Frontal cortex (tissue), 4 donors: ENCODE results near the gene ZNF185. TPM values are rescaled to one million over a fixed set of nuclear protein-coding genes. Genes with fewer than 3 reads are reported as not detected.
A peak's percentile ranks its signal among the peaks of the same experiment; 100 is the strongest.

Experiments used
- DNase-seq, 2 donors: peaks; one replicate each; pipeline ENCODE4 v3.0.0; 2012; ENCODE audit warnings: low spot score in 2 of 2
- FAIRE-seq: peaks from 2 replicates; lab custom pipeline; 2012; peaks lifted over from hg19 to GRCh38; lab: Jason Lieb, UNC
- total RNA-seq: library from RNA; depleted of rRNA; stranded (reverse); fragments of >200 nt; gene quantifications from one replicate; pipeline ENCODE4 v1.2.3, GENCODE V29; 2014
- donor health status: control.
- donor health status: control.
- donor health status: control.

ZNF185 gene
- total RNA-seq: 2.4 TPM

- FAIRE-seq: no peak
- DNase-seq: no peak
These were observed at the start of gene ZNF185 for GRCh38 chrX:152897222-152898131. Gene ZNF185 (plus strand): TSS chrX:152898067. CDS start chrX:152914490, 16,423 bp downstream.

GRCh38 chrX:152850465-152850864, 47.4 kb upstream of the ZNF185 start:
- DNase-seq: no peak
- FAIRE-seq: no peak

GRCh38 chrX:152853986-152854385, 43.9 kb upstream of the ZNF185 start:
- FAIRE-seq: no peak
- no peak for DNase-seq

- DNase-seq: no peak
- no peak for FAIRE-seq
These were observed 36.8 kb upstream of the ZNF185 start for GRCh38 chrX:152861116-152861515.

GRCh38 chrX:152861826-152862225, 36.0 kb upstream of the ZNF185 start:
- DNase-seq (no peak), FAIRE-seq (no peak)

GRCh38 chrX:152865232-152865920, 32.5 kb upstream of the ZNF185 start:
- DNase-seq (no peak), FAIRE-seq (no peak)

- DNase-seq: no peak
- FAIRE-seq: no peak
These were observed 31.5 kb upstream of the ZNF185 start for GRCh38 chrX:152866386-152866785.

- DNase-seq: no peak
- no peak for FAIRE-seq
These were observed 27.9 kb upstream of the ZNF185 start for GRCh38 chrX:152869972-152870371.

- no peak for FAIRE-seq
- DNase-seq: no peak
These were observed 26.6 kb upstream of the ZNF185 start for GRCh38 chrX:152871260-152871659.

GRCh38 chrX:152872522-152872921, 25.3 kb upstream of the ZNF185 start:
- DNase-seq (peak in 1 of 2 donors; percentile 20), FAIRE-seq (no peak)

GRCh38 chrX:152873361-152873760, 24.5 kb upstream of the ZNF185 start:
- FAIRE-seq: no peak
- DNase-seq: no peak

GRCh38 chrX:152876931-152877840, 20.7 kb upstream of the ZNF185 start:
- DNase-seq (no peak), FAIRE-seq (no peak)

GRCh38 chrX:152878976-152879755, 18.7 kb upstream of the ZNF185 start:
- FAIRE-seq: no peak
- DNase-seq: no peak

GRCh38 chrX:152881289-152881688, 16.6 kb upstream of the ZNF185 start:
- DNase-seq: no peak
- FAIRE-seq: no peak

GRCh38 chrX:152884171-152884570, 13.7 kb upstream of the ZNF185 start:
- DNase-seq: no peak
- FAIRE-seq: no peak

GRCh38 chrX:152886716-152887115, 11.2 kb upstream of the ZNF185 start:
- FAIRE-seq: no peak
- DNase-seq: no peak

- no peak for FAIRE-seq
- no peak for DNase-seq
These were observed 5.4 kb upstream of the ZNF185 start for GRCh38 chrX:152892499-152892898.

- DNase-seq (no peak), FAIRE-seq (no peak)
These were observed 4.6 kb upstream of the ZNF185 start for GRCh38 chrX:152892999-152893891.
